GM12873 (cell line): ENCODE measurements around the gene DNAH12.

Experiments used
- CTCF ChIP-seq: IDR thresholded peaks from 2 replicates; pipeline ENCODE4 v1.5.1; 2012; ENCODE audit warnings: low read depth, mild to moderate bottlenecking, moderate library complexity, low read length, control low read depth; ENCODE audit not compliant: insufficient read depth; ENCODE audit errors: missing control alignments

The DNAH12 gene

GRCh38 chr3:57556459-57557084 lies 12.4 kb upstream of the DNAH12 start:
- no peak for TF ChIP-seq CTCF

GRCh38 chr3:57555738-57556458 lies 11.8 kb upstream of the DNAH12 start, which contains the start of gene PDE12:
TSS of gene PDE12 (plus strand) at chr3:57556274. CDS start at chr3:57556380, 106 bp downstream.
- no peak for TF ChIP-seq CTCF

GRCh38 chr3:57555306-57555705 lies 11.2 kb upstream of the DNAH12 start:
- no peak for TF ChIP-seq CTCF

GRCh38 chr3:57546616-57547015 lies 2.5 kb upstream of the DNAH12 start:
- no peak for TF ChIP-seq CTCF

- TF ChIP-seq CTCF, result no peak
Observed at GRCh38 chr3:57545636-57546268, 1.6 kb upstream of the DNAH12 start.

GRCh38 chr3:57538465-57538864 lies 5.7 kb downstream of the DNAH12 start:
- TF ChIP-seq CTCF, result no peak

GRCh38 chr3:57530071-57530608 lies 14.0 kb downstream of the DNAH12 start:
- no peak for TF ChIP-seq CTCF
